ENCODE results near the gene SLC4A4. TPM values are rescaled to one million over a fixed set of nuclear protein-coding genes. Genes with fewer than 3 reads are reported as not detected.

Gene SLC4A4
- total and polyA plus RNA-seq, 10 of the 15 experiments (the other 5 are each of a cell fraction or from before 2014, with no cell fraction given) = 0.05 to 0.44 (median 0.18) TPM

DNA sequence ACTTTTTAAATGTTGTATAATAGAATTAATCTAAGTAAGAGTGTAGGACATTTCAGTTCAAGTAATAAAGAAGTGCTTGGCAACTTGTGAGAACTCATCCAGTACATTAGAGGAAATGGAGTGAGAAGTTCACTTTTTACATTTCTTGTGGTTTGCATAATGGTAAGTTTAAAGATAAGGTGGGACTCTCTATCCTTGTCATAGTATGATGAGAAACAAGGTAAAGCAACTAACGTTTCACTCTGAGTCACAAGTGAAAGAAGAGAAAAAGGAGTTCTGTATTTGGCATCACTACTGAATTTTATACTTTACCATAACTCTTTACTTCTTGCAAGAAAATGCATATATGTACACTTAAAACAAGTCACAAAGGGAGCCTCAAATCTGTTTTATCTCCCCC is 219.4 kb downstream of the SLC4A4 start (continued):
- TF ChIP-seq PML (IDR thresholded peaks at IDR 0.05; ENCODE audit: low read length) = no peak
- no peak for TF ChIP-seq HCFC1 (IDR thresholded peaks at IDR 0.05; ENCODE audit: low read length)
- TF ChIP-seq NKRF (conservative IDR thresholded peaks at IDR 0.05) = no peak
- TF ChIP-seq, protein P1, sequence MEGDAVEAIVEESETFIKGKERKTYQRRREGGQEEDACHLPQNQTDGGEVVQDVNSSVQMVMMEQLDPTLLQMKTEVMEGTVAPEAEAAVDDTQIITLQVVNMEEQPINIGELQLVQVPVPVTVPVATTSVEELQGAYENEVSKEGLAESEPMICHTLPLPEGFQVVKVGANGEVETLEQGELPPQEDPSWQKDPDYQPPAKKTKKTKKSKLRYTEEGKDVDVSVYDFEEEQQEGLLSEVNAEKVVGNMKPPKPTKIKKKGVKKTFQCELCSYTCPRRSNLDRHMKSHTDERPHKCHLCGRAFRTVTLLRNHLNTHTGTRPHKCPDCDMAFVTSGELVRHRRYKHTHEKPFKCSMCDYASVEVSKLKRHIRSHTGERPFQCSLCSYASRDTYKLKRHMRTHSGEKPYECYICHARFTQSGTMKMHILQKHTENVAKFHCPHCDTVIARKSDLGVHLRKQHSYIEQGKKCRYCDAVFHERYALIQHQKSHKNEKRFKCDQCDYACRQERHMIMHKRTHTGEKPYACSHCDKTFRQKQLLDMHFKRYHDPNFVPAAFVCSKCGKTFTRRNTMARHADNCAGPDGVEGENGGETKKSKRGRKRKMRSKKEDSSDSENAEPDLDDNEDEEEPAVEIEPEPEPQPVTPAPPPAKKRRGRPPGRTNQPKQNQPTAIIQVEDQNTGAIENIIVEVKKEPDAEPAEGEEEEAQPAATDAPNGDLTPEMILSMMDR (IDR thresholded peaks at IDR 0.05 in 2 of 3, conservative IDR thresholded peaks at IDR 0.05 in 1 of 3; ENCODE audit: control insufficient read depth in 2 of 3, extremely low read depth in 1 of 3, insufficient read depth in 1 of 3, low read depth in 3 of 3, low read length in 3 of 3) = no peak
- peak; percentile 49; the same call in 1 of the 2 replicates for TF ChIP-seq FOXM1 (IDR thresholded peaks at IDR 0.05; ENCODE audit: low read depth, low read length)
- TF ChIP-seq NFYB (IDR thresholded peaks at IDR 0.05; ENCODE audit: insufficient read depth, low read depth, low read length) = no peak
- TF ChIP-seq RBBP5 (conservative IDR thresholded peaks at IDR 0.05) = no peak
- no peak for TF ChIP-seq ZNF217 (IDR thresholded peaks at IDR 0.05)
- TF ChIP-seq NFIC (IDR thresholded peaks at IDR 0.05; ENCODE audit: low read depth, low read length) = peak; percentile 67; the same call in 1 of the 2 replicates
- no peak for TF ChIP-seq ELK1 (IDR thresholded peaks at IDR 0.05; ENCODE audit: low read depth, low read length)
- TF ChIP-seq RUNX3 (IDR thresholded peaks at IDR 0.05; ENCODE audit: low read length) = peak; percentile 88
- TF ChIP-seq, protein P2, sequence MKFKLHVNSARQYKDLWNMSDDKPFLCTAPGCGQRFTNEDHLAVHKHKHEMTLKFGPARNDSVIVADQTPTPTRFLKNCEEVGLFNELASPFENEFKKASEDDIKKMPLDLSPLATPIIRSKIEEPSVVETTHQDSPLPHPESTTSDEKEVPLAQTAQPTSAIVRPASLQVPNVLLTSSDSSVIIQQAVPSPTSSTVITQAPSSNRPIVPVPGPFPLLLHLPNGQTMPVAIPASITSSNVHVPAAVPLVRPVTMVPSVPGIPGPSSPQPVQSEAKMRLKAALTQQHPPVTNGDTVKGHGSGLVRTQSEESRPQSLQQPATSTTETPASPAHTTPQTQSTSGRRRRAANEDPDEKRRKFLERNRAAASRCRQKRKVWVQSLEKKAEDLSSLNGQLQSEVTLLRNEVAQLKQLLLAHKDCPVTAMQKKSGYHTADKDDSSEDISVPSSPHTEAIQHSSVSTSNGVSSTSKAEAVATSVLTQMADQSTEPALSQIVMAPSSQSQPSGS (IDR thresholded peaks at IDR 0.05; ENCODE audit: low read length) = peak; percentile 57; the same call in 1 of the 2 replicates
- no peak for TF ChIP-seq CBX5 (IDR thresholded peaks at IDR 0.05; ENCODE audit: low read depth)
- TF ChIP-seq WRNIP1 (IDR thresholded peaks at IDR 0.05; ENCODE audit: borderline replicate concordance, low read depth, low read length) = no peak
- no peak for TF ChIP-seq POLR2A (IDR thresholded peaks at IDR 0.05; ENCODE audit: low read depth, low read length)
- no peak for TF ChIP-seq CHD4 (IDR thresholded peaks at IDR 0.05)
- no peak for TF ChIP-seq EZH2 (IDR thresholded peaks at IDR 0.05; ENCODE audit: borderline replicate concordance, control insufficient read depth, low read depth, low read length)
- no peak for TF ChIP-seq MXI1 (IDR thresholded peaks at IDR 0.05; ENCODE audit: low read depth, low read length)
- peak; percentile 72 for TF ChIP-seq JUNB (IDR thresholded peaks at IDR 0.05)
- TF ChIP-seq ZNF384 (IDR thresholded peaks at IDR 0.05; ENCODE audit: borderline replicate concordance, low read depth, low read length) = no peak
- TF ChIP-seq CREB1 (IDR thresholded peaks at IDR 0.05; ENCODE audit: low read depth) = 0 out of 2 replicates have a peak, but pooled peaks have one; percentile 28
- no peak for TF ChIP-seq SP1 (IDR thresholded peaks at IDR 0.05; ENCODE audit: low read depth, low read length)
- TF ChIP-seq ZNF207 (IDR thresholded peaks at IDR 0.05; ENCODE audit: borderline replicate concordance) = no peak
- TF ChIP-seq, protein P3, sequence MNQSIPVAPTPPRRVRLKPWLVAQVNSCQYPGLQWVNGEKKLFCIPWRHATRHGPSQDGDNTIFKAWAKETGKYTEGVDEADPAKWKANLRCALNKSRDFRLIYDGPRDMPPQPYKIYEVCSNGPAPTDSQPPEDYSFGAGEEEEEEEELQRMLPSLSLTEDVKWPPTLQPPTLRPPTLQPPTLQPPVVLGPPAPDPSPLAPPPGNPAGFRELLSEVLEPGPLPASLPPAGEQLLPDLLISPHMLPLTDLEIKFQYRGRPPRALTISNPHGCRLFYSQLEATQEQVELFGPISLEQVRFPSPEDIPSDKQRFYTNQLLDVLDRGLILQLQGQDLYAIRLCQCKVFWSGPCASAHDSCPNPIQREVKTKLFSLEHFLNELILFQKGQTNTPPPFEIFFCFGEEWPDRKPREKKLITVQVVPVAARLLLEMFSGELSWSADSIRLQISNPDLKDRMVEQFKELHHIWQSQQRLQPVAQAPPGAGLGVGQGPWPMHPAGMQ (IDR thresholded peaks at IDR 0.05; ENCODE audit: borderline replicate concordance) = no peak
- TF ChIP-seq MTA2 (IDR thresholded peaks at IDR 0.05; ENCODE audit: low read depth) = no peak
- TF ChIP-seq DPF2 (IDR thresholded peaks at IDR 0.05) = no peak

Measured in GM12878 (cell line).